SKM-1 (cell line): ENCODE results near the gene RRP12.
"Not testable (repeated sequence)": the region's sequence is repeated elsewhere in the genome, so short reads cannot be mapped to it uniquely, and the experiment has no call there.

Source experiments
- DNase-seq: peaks from one replicate; lab custom pipeline; 2025; ENCODE audit not compliant: unreplicated experiment; lab: John Stamatoyannopoulos, UW

The RRP12 gene

GRCh38 chr10:97407211-97407951 is 6.2 kb upstream of the RRP12 start:
- peak; percentile 86 for DNase-seq

GRCh38 chr10:97406483-97406882 is 5.3 kb upstream of the RRP12 start:
- not testable (repeated sequence) for DNase-seq

GRCh38 chr10:97406064-97406463 is 4.9 kb upstream of the RRP12 start:
- peak; percentile 89 for DNase-seq

GRCh38 chr10:97404044-97404443 is 2.9 kb upstream of the RRP12 start:
- no peak for DNase-seq

GRCh38 chr10:97401455-97401919 is 347 bp upstream of the RRP12 start:
- DNase-seq, result no peak

GRCh38 chr10:97399843-97400545 is 1.1 kb downstream of the RRP12 start:
- DNase-seq, result no peak

GRCh38 chr10:97396056-97396455 is 5.1 kb downstream of the RRP12 start:
- no peak for DNase-seq

- DNase-seq, result no peak
Observed at GRCh38 chr10:97393034-97393573, 8.0 kb downstream of the RRP12 start.

- DNase-seq, result no peak
Observed at GRCh38 chr10:97390091-97390490, 11.0 kb downstream of the RRP12 start.

- DNase-seq, result no peak
Observed at GRCh38 chr10:97388152-97388551, 13.0 kb downstream of the RRP12 start.

GRCh38 chr10:97385565-97385964 is 15.6 kb downstream of the RRP12 start:
- no peak for DNase-seq

- DNase-seq, result no peak
Observed at GRCh38 chr10:97384641-97385040, 16.5 kb downstream of the RRP12 start.

GRCh38 chr10:97384156-97384555 is 17.0 kb downstream of the RRP12 start:
- DNase-seq, result no peak

GRCh38 chr10:97383159-97383558 is 18.0 kb downstream of the RRP12 start:
- no peak for DNase-seq

- DNase-seq, result no peak
Observed at GRCh38 chr10:97381626-97382025, 19.5 kb downstream of the RRP12 start.

GRCh38 chr10:97380516-97380915 is 20.6 kb downstream of the RRP12 start:
- DNase-seq, result no peak

- no peak for DNase-seq
Observed at GRCh38 chr10:97378933-97379921, 21.9 kb downstream of the RRP12 start.

- DNase-seq, result peak; percentile 87
Observed at GRCh38 chr10:97376413-97376812, 24.7 kb downstream of the RRP12 start.

- no peak for DNase-seq
Observed at GRCh38 chr10:97373456-97373855, 27.7 kb downstream of the RRP12 start.

- DNase-seq, result no peak
Observed at GRCh38 chr10:97372233-97372875, 28.8 kb downstream of the RRP12 start.
